H1 (cell line): Measurements from ENCODE around the gene POLR1B. TPM values are rescaled to one million over a fixed set of nuclear protein-coding genes. Genes with fewer than 3 reads are reported as not detected.

Source experiments
- CTCF ChIA-PET: fragments of 300-600 bp; sonication (Branson Sonifier 250); formaldehyde crosslinking; loops from one replicate; lab custom pipeline; 2021; ENCODE audit not compliant: partially characterized antibody; lab: Charles Lee
- POLR2A ChIA-PET: fragments of 300-600 bp; sonication (Branson Sonifier 250); formaldehyde crosslinking; loops from one replicate; lab custom pipeline; 2021; ENCODE audit warnings: inconsistent platforms; ENCODE audit not compliant: partially characterized antibody; lab: Charles Lee
- DNase-seq, 2 experiments: peaks; one replicate each; pipeline versions ENCODE4 v3.0.0 to v3.0.0-alpha.2; 2010 to 2022; ENCODE audit warnings: low spot score in 2 of 2, low read depth in 1 of 2, mixed read lengths in 1 of 2
- FAIRE-seq: peaks from 2 replicates; lab custom pipeline; 2011; peaks lifted over from hg19 to GRCh38; lab: Jason Lieb, UNC
- H2AFZ ChIP-seq: 2 replicates; pipeline ENCODE4 v1.8.1; 2012; ENCODE audit warnings: low read length, inconsistent platforms
- H2AK5ac ChIP-seq: 2 replicates; pipeline ENCODE4 v1.6.1; 2013; ENCODE audit warnings: low read depth, low read length
- H2BK120ac ChIP-seq: replicated peaks from 2 replicates; pipeline ENCODE3; 2013; ENCODE audit warnings: low read depth, low read length, inconsistent platforms
- H2BK12ac ChIP-seq: 2 replicates; pipeline ENCODE4 v1.6.1; 2013; ENCODE audit warnings: low read depth, low read length
- H2BK15ac ChIP-seq: 2 replicates; pipeline ENCODE4 v1.6.1; 2013; ENCODE audit warnings: low read length
- H2BK20ac ChIP-seq: 2 replicates; pipeline ENCODE4 v1.6.1; 2013; ENCODE audit warnings: low read length
- H2BK5ac ChIP-seq: 2 replicates; pipeline ENCODE4 v1.6.1; 2013; ENCODE audit warnings: low read depth, low read length
- H3K14ac ChIP-seq: 2 replicates; pipeline ENCODE4 v1.6.1; 2013; ENCODE audit warnings: inconsistent platforms; ENCODE audit not compliant: insufficient read length
- H3K18ac ChIP-seq: 2 replicates; pipeline ENCODE4 v1.6.1; 2013; ENCODE audit warnings: low read length; ENCODE audit errors: extremely low read depth
- H3K23ac ChIP-seq: 2 replicates; pipeline ENCODE4 v1.6.1; 2013; ENCODE audit warnings: inconsistent platforms; ENCODE audit not compliant: insufficient read length
- H3K23me2 ChIP-seq: 2 replicates; pipeline ENCODE4 v1.6.1; 2013; ENCODE audit warnings: low read depth, low read length
- H3K27ac ChIP-seq: 2 replicates; pipeline ENCODE4 v1.6.1; 2011; ENCODE audit warnings: low read depth, low read length, inconsistent platforms
- H3K27me3 ChIP-seq, 4 experiments: replicated peaks in 1 of 4; 1 replicate in 1 of 4; 2 replicates in 3 of 4; pipeline versions ENCODE4 v1.6.1 to v1.8.1; 2011 to 2013; ENCODE audit warnings: low read length in 3 of 4, mild to moderate bottlenecking in 3 of 4, inconsistent platforms in 2 of 4, mixed read lengths in 2 of 4, moderate library complexity in 1 of 4; ENCODE audit not compliant: control insufficient read depth in 3 of 4, insufficient read depth in 3 of 4; ENCODE audit errors: extremely low read depth in 1 of 4
- H3K36me3 ChIP-seq, 4 experiments: 2 replicates each; pipeline versions ENCODE4 v1.6.1 to v1.8.1; 2011 to 2013; ENCODE audit warnings: mild to moderate bottlenecking in 4 of 4, low read length in 3 of 4, moderate library complexity in 2 of 4, control low read depth in 1 of 4, inconsistent platforms in 1 of 4; ENCODE audit not compliant: insufficient read depth in 4 of 4, control insufficient read depth in 2 of 4
- H3K4ac ChIP-seq: replicated peaks from 2 replicates; pipeline ENCODE3; 2013; ENCODE audit warnings: low read length, low read depth, mixed read lengths, inconsistent platforms; ENCODE audit not compliant: insufficient read length
- H3K4me1 ChIP-seq, 4 experiments: replicated peaks in 1 of 4; 1 replicate in 1 of 4; 2 replicates in 3 of 4; pipeline versions ENCODE4 v1.6.1 to v1.8.1; 2011 to 2013; ENCODE audit warnings: low read length in 3 of 4, inconsistent platforms in 2 of 4, mixed read lengths in 1 of 4; ENCODE audit not compliant: insufficient read depth in 4 of 4, control insufficient read depth in 3 of 4
- H3K4me2 ChIP-seq, 2 experiments: 2 replicates each; pipeline versions ENCODE4 v1.6.1 to v1.8.1; 2011 to 2013; ENCODE audit warnings: low read depth in 2 of 2, low read length in 2 of 2, control low read depth in 1 of 2, inconsistent platforms in 1 of 2, mild to moderate bottlenecking in 1 of 2; ENCODE audit not compliant: insufficient read depth in 1 of 2
- H3K4me3 ChIP-seq, 4 experiments: fragments of 200-600, 300-600 bp in 1 of 4; sonication (generic), shearing (Covaris generic), sonication (Bioruptor Twin) in 1 of 4; 2 replicates each; pipeline versions ENCODE4 v1.5.1 to v1.8.1; 2011 to 2016; ENCODE audit warnings: low read length in 4 of 4, low read depth in 3 of 4, control low read depth in 2 of 4, inconsistent platforms in 2 of 4, mild to moderate bottlenecking in 2 of 4, mixed read lengths in 1 of 4, moderate library complexity in 1 of 4; ENCODE audit not compliant: insufficient read depth in 2 of 4; ENCODE audit errors: extremely low read depth in 1 of 4
- H3K56ac ChIP-seq: replicated peaks from 2 replicates; pipeline ENCODE3; 2013; ENCODE audit warnings: low read depth, mild to moderate bottlenecking, mixed read lengths, low read length, inconsistent platforms; ENCODE audit not compliant: insufficient read length
- H3K79me1 ChIP-seq: 2 replicates; pipeline ENCODE4 v1.6.1; 2013; ENCODE audit warnings: low read depth, low read length, control low read depth
- H3K79me2 ChIP-seq, 2 experiments: 2 replicates each; pipeline versions ENCODE4 v1.6.1 to v1.8.1; 2012 to 2013; ENCODE audit warnings: low read length in 2 of 2, mild to moderate bottlenecking in 2 of 2, inconsistent platforms in 1 of 2; ENCODE audit not compliant: insufficient read depth in 2 of 2, control insufficient read depth in 1 of 2
- H3K9ac ChIP-seq, 4 experiments: replicated peaks in 1 of 4; 1 replicate in 1 of 4; 2 replicates in 3 of 4; pipeline versions ENCODE4 v1.6.1 to v1.8.1; 2011 to 2013; ENCODE audit warnings: low read depth in 3 of 4, low read length in 3 of 4, control low read depth in 2 of 4, mild to moderate bottlenecking in 2 of 4, moderate library complexity in 2 of 4, inconsistent platforms in 1 of 4; ENCODE audit errors: extremely low read depth in 1 of 4
- H3K9me3 ChIP-seq, 2 experiments: 2 replicates each; pipeline versions ENCODE4 v1.6.1 to v1.8.1; 2012 to 2013; ENCODE audit warnings: mild to moderate bottlenecking in 2 of 2, moderate library complexity in 2 of 2, control low read depth in 1 of 2, inconsistent platforms in 1 of 2, low read depth in 1 of 2, low read length in 1 of 2, mixed read lengths in 1 of 2; ENCODE audit not compliant: insufficient read depth in 2 of 2
- H4K20me1 ChIP-seq, 2 experiments: replicated peaks in 1 of 2; 2 replicates each; pipeline versions ENCODE3 to v1.8.1; 2011 to 2013; ENCODE audit warnings: inconsistent platforms in 2 of 2, low read length in 2 of 2, mild to moderate bottlenecking in 1 of 2; ENCODE audit not compliant: insufficient read depth in 2 of 2, control insufficient read depth in 1 of 2
- H4K5ac ChIP-seq: 2 replicates; pipeline ENCODE4 v1.6.1; 2013; ENCODE audit warnings: low read length, low read depth, mixed read lengths, inconsistent platforms; ENCODE audit not compliant: insufficient read length
- H4K8ac ChIP-seq: 2 replicates; pipeline ENCODE4 v1.8.0; 2013; ENCODE audit warnings: mild to moderate bottlenecking, moderate library complexity, low read length, inconsistent platforms; ENCODE audit not compliant: insufficient read depth; ENCODE audit errors: extremely low read depth
- H4K91ac ChIP-seq: replicated peaks from 2 replicates; pipeline ENCODE3; 2013; ENCODE audit warnings: low read length, mixed read lengths, inconsistent platforms; ENCODE audit not compliant: insufficient read length
- CBX8 ChIP-seq: fragments of 300-800, 300-1000 bp; sonication (generic); IDR thresholded peaks from 2 replicates; pipeline ENCODE4 v1.7.1; 2016; ENCODE audit warnings: low read depth, low read length, borderline replicate concordance
- CREB1 ChIP-seq: IDR thresholded peaks from 2 replicates; pipeline ENCODE4 v1.6.1; 2012; ENCODE audit warnings: inconsistent platforms
- EP300 ChIP-seq, 2 experiments: IDR thresholded peaks; 1 replicate in 1 of 2; 2 replicates in 1 of 2; pipeline ENCODE4 v1.6.1; 2011 to 2012; ENCODE audit warnings: low read depth in 2 of 2, low read length in 2 of 2, mild to moderate bottlenecking in 2 of 2, borderline replicate concordance in 1 of 2, inconsistent platforms in 1 of 2, moderate library complexity in 1 of 2
- EZH2 ChIP-seq: fragments of 200-600 bp; sonication (generic); IDR thresholded peaks from 2 replicates; pipeline ENCODE4 v1.7.1; 2012; ENCODE audit warnings: low read depth, mild to moderate bottlenecking, moderate library complexity, low read length, inconsistent platforms; ENCODE audit not compliant: severe bottlenecking
- FOSL1 ChIP-seq: IDR thresholded peaks from 2 replicates; pipeline ENCODE4 v1.6.1; 2011; ENCODE audit warnings: mild to moderate bottlenecking, low read depth, low read length, moderate library complexity; ENCODE audit not compliant: insufficient read depth
- HDAC6 ChIP-seq: IDR thresholded peaks from one replicate; pipeline ENCODE4 v1.7.1; 2012; ENCODE audit warnings: low read depth, mild to moderate bottlenecking, inconsistent platforms, low read length, moderate library complexity
- MAFK ChIP-seq: IDR thresholded peaks from 2 replicates; pipeline ENCODE4 v1.6.1; 2012; ENCODE audit warnings: low read depth, mild to moderate bottlenecking, improper control_type of control experiment, low read length
- SIRT6 ChIP-seq: IDR thresholded peaks from one replicate; pipeline ENCODE4 v1.7.1; 2012; ENCODE audit warnings: low read length, inconsistent platforms
- SP2 ChIP-seq: IDR thresholded peaks from 2 replicates; pipeline ENCODE4 v1.6.1; 2012; ENCODE audit warnings: mild to moderate bottlenecking, low read length, inconsistent platforms
- SRF ChIP-seq: IDR thresholded peaks from 2 replicates; pipeline ENCODE4 v1.6.1; 2011; ENCODE audit warnings: mild to moderate bottlenecking, low read depth, low read length, moderate library complexity
- TCF12 ChIP-seq: IDR thresholded peaks from 2 replicates; pipeline ENCODE4 v1.6.1; 2011; ENCODE audit warnings: low read depth, mild to moderate bottlenecking, low read length
- TEAD4 ChIP-seq: IDR thresholded peaks from 2 replicates; pipeline ENCODE4 v1.6.1; 2012; ENCODE audit warnings: low read depth, low read length, inconsistent platforms, mixed read lengths
- WGBS, 2 experiments: shearing (Covaris generic) in 1 of 2; methylation state at CpG; one replicate each; pipeline versions ENCODE4 v1.1.6 to v1.1.7; 2013 to 2015; ENCODE audit warnings: low lambda C conversion rate in 2 of 2, mixed read lengths in 2 of 2, inconsistent platforms in 1 of 2, low coverage in 1 of 2, missing lambda C conversion rate in 1 of 2; ENCODE audit not compliant: insufficient replicate concordance in 2 of 2, insufficient coverage in 1 of 2, insufficient read length in 1 of 2; ENCODE audit errors: extremely low coverage in 1 of 2, missing lambda C conversion rate in 1 of 2; 5-methylcytosine and 5-hydroxymethylcytosine counted together
- polyA plus RNA-seq, 7 experiments: library from polyadenylated mRNA; depleted of rRNA in 3 of 7; stranded (reverse) in 5 of 7; unstranded in 2 of 7; fragments of >200 nt in 5 of 7; fragments of 200-250 nt in 2 of 7; gene quantifications; 1 replicate in 5 of 7; 2 replicates in 1 of 7; 4 replicates in 1 of 7; pipeline versions ENCODE4 v1.2.1 to v1.2.3, GENCODE V29; 2011 to 2013; ENCODE audit warnings: missing spikeins in 2 of 7, mixed read lengths in 2 of 7
- total RNA-seq: library from RNA; stranded (reverse); fragmentation: NEBNext Ultra II Directional; extraction: Animal tissue kit (Norgen Biotek cat#: 25700); gene quantifications from 2 replicates; pipeline ENCODE4 v1.2.1, GENCODE V29; 2021
- TF ChIP-seq, protein P1 (sequence below): IDR thresholded peaks from 2 replicates; pipeline ENCODE4 v1.6.1; 2012; ENCODE audit warnings: inconsistent platforms

POLR1B gene
- total and polyA plus RNA-seq, 2 of the 8 experiments (the other 6 are each of a cell fraction or from before 2014, with no cell fraction given), result 24.3 to 69.4 TPM

- no peak overlapping the region for H3K4ac ChIP-seq
- H3K4me3 ChIP-seq, result no peak overlapping the region
- H2AFZ ChIP-seq, result no peak overlapping the region
- H4K91ac ChIP-seq, result no peak overlapping the region
- H2AK5ac ChIP-seq, result no peak overlapping the region
- H3K56ac ChIP-seq, result no peak overlapping the region
- H4K20me1 ChIP-seq, result no peaks in the 10 kb centered on the region
- H3K23me2 ChIP-seq, result no peaks in the 10 kb centered on the region
- no peaks in the 10 kb centered on the region for H3K4me1 ChIP-seq
- no peak overlapping the region for H3K9ac ChIP-seq
- FAIRE-seq, result no peak
- no peak overlapping the region for H3K14ac ChIP-seq
- H3K23ac ChIP-seq, result no peak overlapping the region
- no peaks in the 10 kb centered on the region for H3K9me3 ChIP-seq
- no peak overlapping the region for H2BK12ac ChIP-seq
- 89% methylated on average over 8 of the region's 8 CpGs; no CpG with 5 or more reads in 1 of the 2 experiments for WGBS, 2 experiments
- no peak overlapping the region for H2BK120ac ChIP-seq
- POLR2A ChIA-PET, result interaction anchor here (1.2 kb wide), 1 partner anchor 38 kb away, joined by 4 read pairs; the partner anchor contains the start of gene SLC20A1
- H3K4me2 ChIP-seq, result no peak overlapping the region
- no peaks in the 10 kb centered on the region for H3K79me1 ChIP-seq
- no peaks in the 10 kb centered on the region for H3K36me3 ChIP-seq
- no peak overlapping the region for H4K5ac ChIP-seq
- H3K79me2 ChIP-seq, result no peaks in the 10 kb centered on the region
- H3K27ac ChIP-seq, result no peak overlapping the region
- CTCF ChIA-PET, result interaction anchor here (3.0 to 8.9 kb wide), 2 partner anchors 19 to 118 kb away, joined by 23 to 57 read pairs; no protein-coding TSS in a partner anchor
- no peak overlapping the region for H2BK20ac ChIP-seq
- no peak overlapping the region for H3K18ac ChIP-seq
- H2BK15ac ChIP-seq, result no peak overlapping the region
- H2BK5ac ChIP-seq, result no peak overlapping the region
- no peak overlapping the region for H4K8ac ChIP-seq
- no peak for DNase-seq
- H3K27me3 ChIP-seq, result no peaks in the 10 kb centered on the region
- no peak for TF ChIP-seq FOSL1
- no peak for TF ChIP-seq TCF12
- TF ChIP-seq EP300 (IDR thresholded peaks at IDR 0.05; ENCODE audit: borderline replicate concordance in 1 of 2, low read depth in 2 of 2, low read length in 2 of 2), result no peak
- TF ChIP-seq SP2, result no peak
- no peak for TF ChIP-seq SRF
- no peak for TF ChIP-seq CREB1
- TF ChIP-seq MAFK, result no peak
- no peak for TF ChIP-seq SIRT6
- no peak for TF ChIP-seq CBX8
- no peak for TF ChIP-seq TEAD4
- TF ChIP-seq HDAC6, result no peak
- TF ChIP-seq, protein P1, sequence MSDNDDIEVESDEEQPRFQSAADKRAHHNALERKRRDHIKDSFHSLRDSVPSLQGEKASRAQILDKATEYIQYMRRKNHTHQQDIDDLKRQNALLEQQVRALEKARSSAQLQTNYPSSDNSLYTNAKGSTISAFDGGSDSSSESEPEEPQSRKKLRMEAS, result no peak
- TF ChIP-seq EZH2, result no peak
Measured at GRCh38 chr2:112607680-112608438, 65.6 kb downstream of the POLR1B start.
